Spleen (tissue), 7 donors: ENCODE measurements around the gene RPGRIP1L.

ENCODE experiments used
- CTCF ChIP-seq, 11 experiments: fragments of 200-600 bp in 7 of 11; fragments of 450-650 bp in 4 of 11; sonication (generic) in 4 of 11; IDR thresholded peaks in 8 of 11; conservative IDR thresholded peaks in 3 of 11; 1 replicate in 7 of 11; 2 replicates in 4 of 11; pipeline versions ENCODE4 v1.4.0 to v1.8.0; 2016 to 2021; ENCODE audit warnings: antibody characterized with exemption in 11 of 11, inconsistent platforms in 4 of 11, mild to moderate bottlenecking in 1 of 11
- POLR2A ChIP-seq, 3 donors: fragments of 450-650 bp; IDR thresholded peaks; one replicate each; pipeline ENCODE4 v1.5.1; 2017; ENCODE audit warnings: antibody characterized with exemption in 3 of 3, mild to moderate bottlenecking in 1 of 3
- donor health status: DM: no; HTN: no; CAD: no; lungs with moderate emphysema.
- donor health status: DM: no; HTN: no; CAD: no.
- donor health status: DM: no; HTN: no; CAD: no.

GRCh38 chr16:53601961-53602360 lies 101.7 kb downstream of the RPGRIP1L start:
- TF ChIP-seq CTCF (IDR thresholded peaks at IDR 0.05 in 8 of 11, conservative IDR thresholded peaks at IDR 0.05 in 3 of 11) (no peak), POLR2A (IDR thresholded peaks at IDR 0.05) (no peak)
